Memory B cell (primary cell): ENCODE measurements around the gene THADA.
A peak's percentile ranks its signal among the peaks of the same experiment; 100 is the strongest.
"Not testable (repeated sequence)": the region's sequence is repeated elsewhere in the genome, so short reads cannot be mapped to it uniquely, and the experiment has no call there.

ENCODE experiments used
- ATAC-seq: fragments of 150-1000 bp; cut with Tn5 transposase; 2 replicates; pipeline ENCODE4 v1.10.0; 2021; ENCODE audit warnings: low read depth, mild to moderate bottlenecking, moderate library complexity
- DNase-seq, 2 donors: peaks; one replicate each; pipeline ENCODE4 v3.0.0; 2022; ENCODE audit warnings: low spot score in 2 of 2
- H3K27ac Mint-ChIP-seq: one replicate; pipeline ENCODE4 v1.8.0; 2022; ENCODE audit warnings: mild to moderate bottlenecking, moderate library complexity, mixed read lengths
- H3K27me3 Mint-ChIP-seq: one replicate; pipeline ENCODE4 v1.8.0; 2022; ENCODE audit warnings: mixed read lengths
- H3K36me3 Mint-ChIP-seq: one replicate; pipeline ENCODE4 v1.8.0; 2022; ENCODE audit warnings: mild to moderate bottlenecking, mixed read lengths
- H3K4me1 Mint-ChIP-seq: one replicate; pipeline ENCODE4 v1.8.0; 2022; ENCODE audit warnings: mixed read lengths
- H3K4me3 Mint-ChIP-seq: one replicate; pipeline ENCODE4 v1.8.0; 2022; ENCODE audit warnings: mild to moderate bottlenecking, moderate library complexity, mixed read lengths
- H3K9me3 Mint-ChIP-seq: one replicate; pipeline ENCODE4 v1.8.0; 2022; ENCODE audit warnings: mixed read lengths

THADA gene

GRCh38 chr2:43397821-43398220 is 198.0 kb downstream of the THADA start:
- no peak overlapping the region for H3K4me3 Mint-ChIP-seq
- H3K4me1 Mint-ChIP-seq: peaks cover 9% of the 10 kb centered on the region
- H3K27ac Mint-ChIP-seq: no peak overlapping the region
- H3K27me3 Mint-ChIP-seq: no peaks in the 10 kb centered on the region
- H3K9me3 Mint-ChIP-seq: no peaks in the 10 kb centered on the region
- H3K36me3 Mint-ChIP-seq: peaks cover 29% of the 10 kb centered on the region
- DNase-seq (no peak), ATAC-seq (no peak)

- H3K36me3 Mint-ChIP-seq: peaks cover 33% of the 10 kb centered on the region
- no peaks in the 10 kb centered on the region for H3K9me3 Mint-ChIP-seq
- H3K4me1 Mint-ChIP-seq: peaks cover 5% of the 10 kb centered on the region
- no peak for DNase-seq
- no peak overlapping the region for H3K4me3 Mint-ChIP-seq
- no peaks in the 10 kb centered on the region for H3K27me3 Mint-ChIP-seq
- ATAC-seq: no peak
- H3K27ac Mint-ChIP-seq: no peak overlapping the region
Measured at GRCh38 chr2:43397411-43397810, 198.4 kb downstream of the THADA start.

- not testable (repeated sequence) for ATAC-seq
- H3K36me3 Mint-ChIP-seq: peaks cover 34% of the 10 kb centered on the region
Measured at GRCh38 chr2:43396344-43396743, 199.5 kb downstream of the THADA start.

GRCh38 chr2:43393918-43394317 is 201.9 kb downstream of the THADA start:
- Mint-ChIP-seq H3K36me3 (peaks cover 40% of the 10 kb centered on the region), H3K9me3 (no peaks in the 10 kb centered on the region), H3K4me3 (no peak overlapping the region), H3K4me1 (peaks cover 5% of the 10 kb centered on the region), H3K27me3 (no peaks in the 10 kb centered on the region), H3K27ac (peak overlapping the region; percentile 24)
- no peak for DNase-seq
- ATAC-seq: no peak

More at GRCh38 chr2:43396344-43396743, 199.5 kb downstream of the THADA start:
- not testable (repeated sequence) for H3K4me3 Mint-ChIP-seq, DNase-seq, H3K9me3 Mint-ChIP-seq, H3K27me3 Mint-ChIP-seq, H3K4me1 Mint-ChIP-seq, H3K27ac Mint-ChIP-seq

- ATAC-seq: no peak
- peaks cover 17% of the 10 kb centered on the region for H3K4me1 Mint-ChIP-seq
- H3K27me3 Mint-ChIP-seq: no peaks in the 10 kb centered on the region
- no peak overlapping the region for H3K4me3 Mint-ChIP-seq
- H3K36me3 Mint-ChIP-seq: peaks cover 29% of the 10 kb centered on the region
- no peak overlapping the region for H3K27ac Mint-ChIP-seq
- H3K9me3 Mint-ChIP-seq: no peaks in the 10 kb centered on the region
- DNase-seq: no peak
Measured at GRCh38 chr2:43391878-43392215, 204.0 kb downstream of the THADA start.

GRCh38 chr2:43391201-43391877 is 204.5 kb downstream of the THADA start:
- peaks cover 19% of the 10 kb centered on the region for H3K4me1 Mint-ChIP-seq
- H3K4me3 Mint-ChIP-seq: no peak overlapping the region
- H3K27ac Mint-ChIP-seq: no peak overlapping the region
- H3K9me3 Mint-ChIP-seq: no peaks in the 10 kb centered on the region
- no peak for ATAC-seq
- DNase-seq: no peak
- H3K27me3 Mint-ChIP-seq: no peaks in the 10 kb centered on the region
- peaks cover 29% of the 10 kb centered on the region for H3K36me3 Mint-ChIP-seq

GRCh38 chr2:43389581-43390466 is 206.0 kb downstream of the THADA start:
- H3K36me3 Mint-ChIP-seq: peaks cover 23% of the 10 kb centered on the region
- no peak for DNase-seq
- no peak overlapping the region for H3K27ac Mint-ChIP-seq
- no peak for ATAC-seq
- no peaks in the 10 kb centered on the region for H3K27me3 Mint-ChIP-seq
- H3K4me1 Mint-ChIP-seq: peaks cover 21% of the 10 kb centered on the region
- H3K9me3 Mint-ChIP-seq: no peaks in the 10 kb centered on the region
- H3K4me3 Mint-ChIP-seq: no peak overlapping the region

- ATAC-seq (no peak), DNase-seq (no peak)
- H3K4me1 Mint-ChIP-seq: peaks cover 25% of the 10 kb centered on the region
- H3K36me3 Mint-ChIP-seq: peaks cover 18% of the 10 kb centered on the region
- no peaks in the 10 kb centered on the region for H3K9me3 Mint-ChIP-seq
- H3K4me3 Mint-ChIP-seq: no peak overlapping the region
- no peaks in the 10 kb centered on the region for H3K27me3 Mint-ChIP-seq
- no peak overlapping the region for H3K27ac Mint-ChIP-seq
Measured at GRCh38 chr2:43388371-43388770, 207.5 kb downstream of the THADA start.

- Mint-ChIP-seq H3K27ac (peak overlapping the region; percentile 68), H3K36me3 (peaks cover 10% of the 10 kb centered on the region), H3K27me3 (no peaks in the 10 kb centered on the region), H3K9me3 (no peaks in the 10 kb centered on the region), H3K4me3 (peak overlapping the region; percentile 55), H3K4me1 (peaks cover 25% of the 10 kb centered on the region)
- ATAC-seq (peak; percentile 48), DNase-seq (no peak)
Measured at GRCh38 chr2:43387092-43388062, 208.5 kb downstream of the THADA start.

- H3K36me3 Mint-ChIP-seq: peaks cover 16% of the 10 kb centered on the region
- H3K27me3 Mint-ChIP-seq, H3K9me3 Mint-ChIP-seq, ATAC-seq, DNase-seq: not testable (repeated sequence)
- H3K27ac Mint-ChIP-seq: peak overlapping the region; percentile 68
- H3K4me3 Mint-ChIP-seq: peak overlapping the region; percentile 55
- peaks cover 25% of the 10 kb centered on the region for H3K4me1 Mint-ChIP-seq
Measured at GRCh38 chr2:43386679-43387078, 209.2 kb downstream of the THADA start.

GRCh38 chr2:43384143-43384542 is 211.7 kb downstream of the THADA start:
- Mint-ChIP-seq H3K4me1 (peaks cover 20% of the 10 kb centered on the region), H3K9me3 (no peaks in the 10 kb centered on the region), H3K4me3 (no peak overlapping the region), H3K36me3 (peaks cover 20% of the 10 kb centered on the region), H3K27me3 (no peaks in the 10 kb centered on the region), H3K27ac (peak overlapping the region; percentile 3)
- DNase-seq: no peak
- no peak for ATAC-seq

GRCh38 chr2:43383533-43383932 is 212.3 kb downstream of the THADA start:
- peaks cover 2% of the 10 kb centered on the region for H3K9me3 Mint-ChIP-seq
- H3K27me3 Mint-ChIP-seq: no peaks in the 10 kb centered on the region
- H3K4me1 Mint-ChIP-seq: peaks cover 18% of the 10 kb centered on the region
- peaks cover 25% of the 10 kb centered on the region for H3K36me3 Mint-ChIP-seq
- no peak for ATAC-seq
- H3K4me3 Mint-ChIP-seq: no peak overlapping the region
- DNase-seq: no peak
- H3K27ac Mint-ChIP-seq: peak overlapping the region; percentile 3

- ATAC-seq: no peak
Measured at GRCh38 chr2:43379494-43379893, 216.3 kb downstream of the THADA start.

GRCh38 chr2:43377327-43377726 is 218.5 kb downstream of the THADA start:
- Mint-ChIP-seq H3K9me3 (peaks cover 2% of the 10 kb centered on the region), H3K4me1 (no peaks in the 10 kb centered on the region), H3K27me3 (no peaks in the 10 kb centered on the region), H3K27ac (no peak overlapping the region), H3K36me3 (peaks cover 37% of the 10 kb centered on the region), H3K4me3 (no peak overlapping the region)
- DNase-seq: no peak
- ATAC-seq: no peak

More at GRCh38 chr2:43379494-43379893, 216.3 kb downstream of the THADA start:
- peaks cover 2% of the 10 kb centered on the region for H3K9me3 Mint-ChIP-seq
- no peak overlapping the region for H3K4me3 Mint-ChIP-seq
- peaks cover 4% of the 10 kb centered on the region for H3K4me1 Mint-ChIP-seq
- H3K27ac Mint-ChIP-seq: no peak overlapping the region
- no peaks in the 10 kb centered on the region for H3K27me3 Mint-ChIP-seq
- no peak for DNase-seq
- peaks cover 37% of the 10 kb centered on the region for H3K36me3 Mint-ChIP-seq
